Measurements from ENCODE around the gene KIF26B.
"Not testable (repeated sequence)": the region's sequence is repeated elsewhere in the genome, so short reads cannot be mapped to it uniquely, and the experiment has no call there.

The KIF26B gene

DNA sequence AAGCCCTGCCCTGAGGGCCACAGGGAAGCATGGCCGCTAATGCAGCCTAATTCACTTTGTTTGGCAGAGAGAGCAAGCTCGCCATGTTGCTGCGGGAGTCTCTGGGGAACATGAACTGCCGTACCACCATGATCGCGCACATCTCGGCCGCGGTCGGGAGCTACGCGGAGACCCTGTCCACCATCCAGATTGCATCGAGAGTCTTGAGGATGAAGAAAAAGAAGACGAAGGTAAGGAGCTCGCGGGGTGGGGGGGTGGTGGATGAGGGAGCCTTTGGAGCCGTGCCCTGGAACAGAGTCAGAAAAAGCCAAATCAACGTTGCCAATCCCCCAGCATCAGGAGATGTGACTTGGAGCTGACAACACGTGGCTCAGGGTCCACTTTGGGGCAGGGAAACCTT lies 529.4 kb downstream of the KIF26B start:
- no peak for DNase-seq (ENCODE audit: low spot score)

DNA sequence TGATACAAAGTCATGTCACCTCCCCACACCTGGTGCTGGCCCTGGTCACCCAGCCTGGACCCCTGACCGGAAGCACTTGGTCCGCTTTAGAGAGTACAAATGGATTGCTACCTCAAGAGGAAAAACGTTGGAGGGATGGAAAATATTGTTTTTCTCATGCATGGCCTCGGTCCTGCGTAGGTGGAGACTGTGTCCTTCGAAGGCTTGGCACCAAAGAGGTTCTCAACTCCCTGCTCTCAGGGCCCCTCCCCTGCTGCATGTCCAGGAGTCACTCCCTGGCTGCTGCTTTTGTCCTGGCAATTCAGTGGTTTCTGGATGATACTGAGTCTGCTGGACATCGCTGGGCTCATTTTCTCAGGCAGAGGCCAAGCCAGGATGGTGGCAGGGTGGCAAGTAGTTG lies 529.8 kb downstream of the KIF26B start:
- no peak for DNase-seq (ENCODE audit: low spot score)

DNA sequence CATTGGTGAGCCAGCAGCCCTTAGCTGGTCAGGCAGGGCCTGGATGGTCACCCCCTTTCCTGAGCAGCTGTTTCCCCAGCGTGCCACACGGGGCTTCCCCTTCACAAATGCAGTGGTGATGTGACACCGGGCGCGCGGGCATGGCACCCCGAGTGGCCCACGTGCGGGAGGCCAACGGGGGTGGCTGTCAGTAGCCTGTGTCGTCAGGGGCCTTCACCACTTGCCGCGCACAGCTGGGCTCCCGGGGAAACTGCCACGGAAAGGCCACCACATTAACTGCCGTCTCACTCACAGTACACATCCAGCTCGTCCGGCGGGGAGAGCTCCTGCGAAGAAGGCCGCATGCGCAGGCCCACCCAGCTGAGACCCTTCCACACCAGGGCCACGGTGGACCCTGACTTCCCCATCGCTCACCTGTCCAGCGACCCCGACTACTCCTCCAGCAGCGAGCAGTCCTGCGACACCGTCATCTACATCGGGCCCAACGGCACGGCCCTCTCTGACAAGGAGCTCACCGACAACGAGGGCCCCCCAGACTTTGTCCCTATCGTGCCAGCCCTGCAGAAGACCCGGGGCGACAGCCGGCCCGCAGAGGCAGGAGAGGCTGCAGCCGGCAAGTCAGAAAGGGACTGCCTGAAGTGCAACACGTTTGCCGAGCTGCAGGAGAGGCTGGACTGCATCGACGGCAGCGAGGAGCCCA lies 530.5 kb downstream of the KIF26B start:
- no peak for DNase-seq (ENCODE audit: low spot score)

DNA sequence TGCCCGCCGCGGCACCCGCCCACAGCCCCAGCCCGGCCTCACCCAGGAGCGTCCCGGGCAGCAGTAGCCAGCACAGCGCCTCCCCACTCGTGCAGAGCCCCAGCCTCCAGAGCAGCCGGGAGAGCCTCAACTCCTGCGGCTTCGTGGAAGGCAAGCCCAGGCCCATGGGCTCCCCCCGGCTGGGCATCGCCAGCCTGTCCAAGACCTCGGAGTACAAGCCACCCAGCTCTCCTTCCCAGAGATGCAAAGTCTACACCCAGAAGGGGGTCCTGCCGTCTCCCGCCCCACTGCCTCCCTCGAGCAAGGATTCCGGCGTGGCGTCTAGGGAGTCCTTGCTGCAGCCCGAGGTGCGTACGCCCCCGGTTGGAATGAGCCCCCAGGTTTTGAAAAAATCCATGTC lies 531.2 kb downstream of the KIF26B start:
- no peak for DNase-seq (ENCODE audit: low spot score)

DNA sequence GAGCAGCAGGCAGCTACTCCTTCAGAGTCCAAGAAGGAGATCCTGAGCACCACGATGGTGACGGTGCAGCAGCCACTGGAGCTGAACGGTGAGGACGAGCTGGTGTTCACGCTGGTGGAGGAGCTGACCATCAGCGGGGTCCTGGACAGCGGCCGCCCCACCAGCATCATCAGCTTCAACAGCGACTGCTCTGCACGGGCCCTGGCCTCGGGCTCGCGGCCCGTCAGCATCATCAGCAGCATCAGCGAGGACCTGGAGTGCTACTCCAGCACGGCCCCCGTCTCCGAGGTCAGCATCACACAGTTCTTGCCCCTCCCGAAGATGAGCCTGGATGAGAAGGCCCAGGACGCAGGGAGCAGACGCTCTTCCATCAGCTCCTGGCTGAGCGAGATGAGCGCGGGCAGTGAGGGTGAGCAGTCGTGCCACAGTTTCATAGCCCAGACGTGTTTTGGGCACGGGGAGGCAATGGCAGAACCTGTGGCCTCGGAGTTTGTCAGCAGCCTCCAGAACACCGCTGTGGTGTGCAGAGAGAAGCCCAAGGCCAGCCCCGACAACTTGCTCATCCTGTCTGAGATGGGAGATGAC lies 531.8 kb downstream of the KIF26B start:
- no peak for DNase-seq (ENCODE audit: low spot score)

DNA sequence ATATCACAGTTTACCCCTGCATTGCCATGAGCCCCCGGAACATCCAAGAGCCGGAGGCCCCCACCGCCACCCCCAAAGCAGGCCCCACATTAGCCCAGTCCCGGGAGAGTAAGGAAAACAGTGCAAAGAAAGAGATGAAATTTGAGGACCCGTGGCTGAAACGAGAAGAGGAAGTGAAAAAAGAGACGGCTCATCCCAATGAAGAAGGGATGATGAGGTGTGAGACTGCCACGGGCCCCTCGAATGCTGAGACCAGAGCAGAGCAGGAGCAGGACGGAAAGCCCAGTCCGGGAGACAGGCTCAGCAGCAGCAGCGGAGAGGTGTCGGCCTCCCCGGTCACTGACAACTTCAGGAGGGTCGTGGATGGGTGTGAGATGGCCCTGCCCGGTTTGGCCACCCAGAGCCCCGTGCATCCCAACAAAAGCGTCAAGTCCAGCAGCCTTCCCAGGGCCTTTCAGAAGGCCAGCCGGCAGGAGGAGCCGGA lies 532.4 kb downstream of the KIF26B start:
- DNase-seq (ENCODE audit: low spot score), result no peak

DNA sequence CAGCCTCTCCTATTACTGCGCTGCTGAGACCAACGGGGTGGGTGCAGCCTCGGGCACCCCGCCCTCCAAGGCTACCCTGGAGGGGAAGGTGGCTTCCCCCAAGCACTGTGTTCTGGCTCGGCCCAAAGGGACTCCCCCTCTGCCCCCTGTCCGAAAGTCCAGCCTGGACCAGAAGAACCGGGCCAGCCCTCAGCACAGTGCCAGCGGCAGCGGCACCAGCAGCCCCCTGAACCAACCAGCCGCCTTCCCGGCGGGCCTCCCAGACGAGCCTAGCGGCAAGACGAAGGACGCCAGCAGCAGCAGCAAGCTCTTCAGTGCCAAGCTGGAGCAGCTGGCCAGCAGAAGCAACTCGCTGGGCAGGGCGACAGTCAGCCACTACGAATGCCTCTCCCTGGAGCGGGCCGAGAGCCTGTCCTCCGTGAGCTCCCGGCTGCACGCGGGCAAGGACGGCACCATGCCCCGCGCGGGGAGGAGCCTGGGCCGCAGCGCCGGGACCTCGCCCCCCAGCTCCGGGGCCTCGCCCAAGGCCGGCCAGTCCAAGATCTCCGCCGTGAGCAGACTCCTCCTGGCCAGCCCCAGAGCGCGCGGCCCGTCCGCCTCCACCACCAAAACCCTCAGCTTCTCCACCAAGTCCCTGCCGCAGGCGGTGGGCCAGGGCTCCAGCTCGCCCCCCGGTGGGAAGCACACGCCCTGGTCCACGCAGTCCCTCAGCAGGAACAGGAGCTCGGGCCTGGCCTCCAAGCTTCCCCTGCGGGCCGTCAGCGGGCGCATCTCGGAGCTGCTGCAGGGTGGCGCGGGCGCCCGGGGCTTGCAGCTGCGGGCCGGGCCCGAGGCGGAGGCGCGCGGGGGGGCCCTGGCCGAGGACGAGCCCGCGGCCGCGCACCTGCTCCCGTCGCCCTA lies 533.1 kb downstream of the KIF26B start:
- DNase-seq (ENCODE audit: low spot score), result no peak

DNA sequence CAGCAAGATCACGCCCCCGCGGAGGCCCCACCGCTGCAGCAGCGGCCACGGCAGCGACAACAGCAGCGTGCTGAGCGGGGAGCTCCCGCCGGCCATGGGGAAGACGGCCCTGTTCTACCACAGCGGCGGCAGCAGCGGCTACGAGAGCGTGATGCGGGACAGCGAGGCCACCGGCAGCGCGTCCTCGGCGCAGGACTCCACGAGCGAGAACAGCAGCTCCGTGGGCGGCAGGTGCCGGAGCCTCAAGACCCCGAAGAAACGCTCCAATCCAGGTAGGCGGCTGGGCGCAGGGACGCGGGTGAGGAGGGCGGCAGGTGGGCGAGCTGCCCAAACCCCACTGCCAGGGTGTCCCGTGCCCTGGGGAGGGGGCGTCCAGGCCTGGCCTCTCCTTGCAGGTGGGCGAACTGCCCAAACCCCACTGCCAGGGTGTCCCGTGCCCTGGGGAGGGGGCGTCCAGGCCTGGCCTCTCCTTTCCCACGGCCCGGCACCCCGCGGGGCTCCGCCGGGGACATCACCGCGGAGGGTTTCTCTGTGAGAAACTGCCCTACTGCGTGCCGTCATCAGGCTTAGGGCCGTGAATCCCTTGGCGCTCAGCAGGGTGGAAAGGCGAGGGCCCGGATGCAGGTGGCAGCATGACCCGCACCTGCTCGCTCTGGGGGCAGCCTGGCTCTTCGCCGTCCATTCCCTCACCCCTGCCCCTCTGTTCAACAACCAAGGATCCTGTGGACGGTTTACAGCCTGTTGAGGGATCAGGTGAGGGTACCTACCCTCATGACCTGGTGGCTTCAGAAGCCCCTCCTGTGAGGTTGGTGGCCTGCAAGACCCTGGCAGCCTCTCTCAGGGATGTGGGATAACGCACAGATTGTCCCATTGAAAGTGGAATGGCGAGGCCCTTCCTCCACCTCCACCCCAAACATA lies 534.0 kb downstream of the KIF26B start:
- DNase-seq (ENCODE audit: low spot score), result no peak

DNA sequence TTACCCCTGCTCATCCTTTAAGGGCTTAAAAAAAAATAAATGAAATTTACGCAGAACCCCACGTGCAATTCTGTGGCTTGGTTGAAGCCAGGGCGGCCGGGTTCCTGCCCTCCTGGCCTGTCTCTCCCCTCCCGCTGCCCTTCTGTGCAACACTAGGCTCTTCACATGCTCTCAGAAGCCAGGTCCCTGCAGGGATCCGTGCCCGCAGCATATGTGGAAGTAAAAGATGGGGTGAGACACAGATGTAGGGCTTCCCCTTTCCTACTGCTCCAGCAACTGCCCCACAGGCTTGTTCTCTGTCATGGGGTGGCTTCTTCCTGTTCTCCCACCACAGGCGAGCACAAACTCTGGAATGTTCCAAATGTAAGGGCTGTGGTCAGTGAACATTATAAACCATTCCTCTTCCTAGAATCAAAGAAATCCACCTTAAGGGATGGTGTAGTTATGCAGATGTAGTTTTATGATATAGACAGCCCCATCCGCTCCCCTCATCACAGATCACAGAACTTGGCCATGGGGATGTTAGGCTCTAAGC lies 535.4 kb downstream of the KIF26B start:
- no peak for DNase-seq (ENCODE audit: low spot score)

DNA sequence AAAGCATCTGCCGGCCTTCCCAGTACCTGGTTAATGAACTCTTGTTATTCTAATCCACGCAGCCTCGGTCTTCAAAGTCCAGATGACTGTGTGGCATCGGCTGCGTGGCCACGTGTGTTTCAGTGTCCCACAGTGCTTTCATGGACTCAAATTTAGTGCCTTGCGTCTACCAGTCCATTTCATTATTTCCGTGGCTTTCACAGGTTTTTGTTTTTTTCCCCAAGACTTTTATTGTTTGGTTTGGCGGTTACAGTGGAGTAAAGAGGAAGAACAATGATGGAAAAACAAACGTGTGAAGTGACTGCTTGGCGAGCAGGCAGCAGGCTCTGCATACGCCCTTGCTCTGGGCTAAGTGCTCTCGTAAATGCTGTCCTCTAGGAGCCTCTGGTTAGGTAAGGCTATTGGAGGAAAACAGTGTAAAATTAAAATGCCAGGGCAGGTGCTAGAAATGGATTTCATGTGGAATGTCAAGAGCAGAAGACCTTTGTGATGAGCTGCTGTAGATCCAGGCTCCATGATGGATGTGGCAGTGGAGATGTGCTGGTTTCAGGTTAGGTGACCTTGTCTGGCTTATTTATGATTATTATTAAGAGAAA lies 536.3 kb downstream of the KIF26B start:
- DNase-seq (ENCODE audit: low spot score), result no peak

DNA sequence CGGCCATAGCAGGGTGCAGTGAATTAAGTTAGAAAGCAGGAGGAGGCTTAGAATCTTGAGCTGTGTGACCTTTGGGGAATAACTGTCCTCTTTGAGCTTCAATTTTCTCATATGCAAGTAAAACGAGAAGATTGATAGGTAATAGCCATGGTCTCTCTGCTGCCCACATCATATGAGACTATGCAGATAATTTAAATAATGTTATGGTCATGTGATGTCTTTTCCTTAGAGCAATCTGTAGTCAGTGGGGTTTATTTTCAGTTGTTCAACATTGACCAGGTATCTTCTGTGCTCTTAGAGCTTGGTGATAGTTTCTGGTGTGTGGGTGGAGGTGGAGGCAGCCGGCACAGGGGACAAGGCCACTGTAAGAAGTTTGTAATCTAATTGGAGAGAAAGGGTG lies 537.1 kb downstream of the KIF26B start:
- no peak for DNase-seq (ENCODE audit: low spot score)

DNA sequence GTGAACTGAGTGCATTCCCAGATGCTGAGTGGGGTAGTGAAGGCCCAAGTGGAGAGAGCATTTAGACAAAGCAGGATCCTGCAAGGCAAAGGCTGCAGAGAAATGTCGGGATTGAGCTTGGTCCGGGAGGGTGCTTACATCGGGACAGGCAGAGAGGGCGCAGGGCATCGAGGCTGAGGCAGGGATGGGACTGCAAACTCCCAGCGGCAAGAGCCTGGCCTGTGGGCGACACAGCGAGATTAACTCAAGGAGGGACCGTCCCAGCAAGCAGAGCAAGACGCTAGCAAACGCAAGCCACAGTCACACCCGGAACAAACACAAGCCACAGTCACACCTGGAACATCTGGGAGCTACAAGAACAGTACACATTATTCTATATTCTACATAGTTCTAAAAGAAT lies 537.5 kb downstream of the KIF26B start:
- no peak for DNase-seq (ENCODE audit: low spot score)

DNA sequence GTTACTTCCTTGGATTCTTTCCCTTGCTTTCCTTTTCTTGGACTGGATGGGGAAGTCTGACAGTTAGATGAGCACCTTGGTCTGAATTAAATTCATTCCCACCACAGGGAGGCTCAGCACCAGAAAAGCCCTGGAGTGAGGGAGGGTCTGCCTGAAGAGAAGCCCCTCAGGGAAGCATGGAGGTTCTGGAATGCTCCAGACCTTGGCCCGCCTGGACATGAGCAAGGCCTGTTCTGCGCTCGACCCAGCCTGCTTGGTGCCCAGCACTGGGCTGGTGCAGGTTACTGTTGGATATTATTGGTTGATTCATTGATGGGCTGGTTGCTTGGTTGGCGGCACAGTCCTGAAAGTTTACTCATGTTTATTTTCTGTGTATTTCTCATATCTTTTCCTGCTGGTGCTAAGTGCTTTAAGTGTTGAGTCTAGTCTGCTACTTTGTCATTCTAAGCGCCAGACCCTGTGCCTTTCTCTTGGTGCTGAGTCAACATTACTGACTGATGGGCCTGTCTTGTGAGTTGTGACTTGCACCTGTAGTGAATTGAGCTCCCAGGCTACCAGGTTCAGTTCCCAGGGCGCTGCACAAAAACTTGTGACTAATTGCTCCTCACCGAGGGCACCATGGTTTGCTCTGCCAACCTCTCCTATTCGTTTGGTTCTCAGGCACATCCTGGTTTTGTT lies 538.5 kb downstream of the KIF26B start:
- no peak for DNase-seq (ENCODE audit: low spot score)

DNA sequence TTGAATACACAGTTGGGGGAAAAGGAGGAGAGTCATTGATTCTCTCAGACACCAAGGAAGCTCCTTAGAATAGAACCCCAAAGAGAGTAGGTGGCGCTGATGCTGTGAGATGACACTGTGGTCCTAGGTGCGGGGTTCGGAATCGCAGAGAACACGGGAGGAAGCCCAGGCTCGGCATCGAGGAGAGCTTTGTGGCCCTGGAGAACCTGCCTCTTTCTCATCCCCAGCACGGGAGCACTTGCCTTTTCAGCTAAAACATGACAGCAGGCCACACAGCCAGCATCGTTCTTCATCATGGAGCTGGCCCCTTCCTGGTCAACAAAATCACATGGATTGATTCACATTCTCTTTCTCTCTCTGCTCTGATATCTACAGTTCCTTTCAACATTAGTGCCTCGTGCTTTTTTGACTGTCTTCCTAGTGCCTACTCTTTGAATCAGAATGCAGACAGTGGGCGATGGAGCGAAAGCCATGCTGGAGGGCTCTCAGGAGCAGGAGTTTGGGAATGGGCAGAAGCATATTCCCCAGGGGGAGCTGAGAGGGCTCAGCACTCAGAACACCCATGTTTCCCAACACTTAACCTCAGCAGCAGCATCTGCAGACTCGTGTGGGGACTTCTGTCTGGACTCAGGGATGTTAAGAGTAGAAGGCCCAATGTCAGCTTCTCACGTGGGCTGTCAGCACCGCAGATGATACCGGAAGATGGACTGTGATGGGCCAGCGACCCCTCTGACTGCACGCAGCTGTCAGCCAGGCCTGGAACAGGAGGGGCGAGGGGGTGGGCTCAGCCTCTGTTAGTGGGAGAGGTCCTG lies 539.4 kb downstream of the KIF26B start:
- no peak for DNase-seq (ENCODE audit: low spot score)

DNA sequence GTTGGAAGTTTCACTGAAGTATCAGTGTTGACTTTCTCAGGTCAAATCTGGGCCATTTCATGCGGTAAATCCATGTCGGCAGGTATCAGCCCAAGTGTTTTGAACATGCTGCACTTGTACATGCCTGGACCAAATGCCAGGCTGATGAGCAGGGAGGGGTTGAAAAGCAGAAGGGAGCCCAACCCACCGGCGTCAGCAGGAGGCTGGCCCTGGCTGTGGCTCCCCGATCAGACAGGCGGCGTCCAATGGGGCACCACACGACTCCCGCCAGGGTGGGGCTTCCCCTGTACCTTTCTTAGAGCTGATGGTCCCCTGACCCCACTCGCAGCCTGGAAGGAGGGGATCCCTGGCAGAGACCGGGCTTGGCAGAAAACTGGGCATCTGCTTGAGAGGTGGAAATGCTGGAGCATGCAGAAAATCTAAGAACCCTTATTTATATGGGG lies 540.0 kb downstream of the KIF26B start:
- no peak for DNase-seq (ENCODE audit: low spot score)

DNA sequence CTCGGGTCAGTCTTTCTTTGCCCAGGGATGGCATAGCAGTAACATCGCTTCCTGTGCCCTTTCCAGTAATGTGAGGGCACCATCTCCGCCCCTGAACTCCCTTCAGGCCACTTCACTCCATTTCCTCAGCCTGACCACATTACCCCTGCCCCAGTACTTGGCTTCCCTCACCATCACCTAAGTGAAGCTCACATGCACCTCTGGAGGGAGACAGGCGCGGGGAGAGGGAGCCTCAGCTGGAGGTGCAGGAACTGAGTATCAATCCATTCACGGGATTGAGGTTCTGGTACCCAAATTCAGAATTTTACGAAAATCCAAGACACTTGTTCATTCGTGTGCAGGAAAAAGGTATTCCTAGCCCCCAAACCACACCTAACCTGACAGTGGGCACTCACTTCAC lies 540.4 kb downstream of the KIF26B start:
- no peak for DNase-seq (ENCODE audit: low spot score)

DNA sequence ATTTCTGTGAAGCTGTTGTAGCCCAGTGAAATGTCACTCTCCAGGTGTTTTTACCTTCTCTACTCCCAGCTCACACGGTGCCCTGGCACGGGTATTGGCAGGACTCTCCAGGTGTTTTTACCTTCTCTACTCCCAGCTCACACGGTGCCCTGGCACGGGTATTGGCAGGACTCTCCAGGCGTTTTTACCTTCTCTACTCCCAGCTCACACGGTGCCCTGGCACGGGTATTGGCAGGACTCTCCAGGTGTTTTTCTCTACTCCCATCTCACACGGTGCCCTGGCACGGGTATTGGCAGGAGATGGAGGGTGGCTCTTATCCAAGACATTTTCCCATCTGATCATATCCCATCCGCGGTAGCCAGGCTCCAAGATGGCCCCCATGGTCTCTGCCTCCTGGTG lies 540.9 kb downstream of the KIF26B start:
- not testable (repeated sequence) for DNase-seq (ENCODE audit: low spot score)

DNA sequence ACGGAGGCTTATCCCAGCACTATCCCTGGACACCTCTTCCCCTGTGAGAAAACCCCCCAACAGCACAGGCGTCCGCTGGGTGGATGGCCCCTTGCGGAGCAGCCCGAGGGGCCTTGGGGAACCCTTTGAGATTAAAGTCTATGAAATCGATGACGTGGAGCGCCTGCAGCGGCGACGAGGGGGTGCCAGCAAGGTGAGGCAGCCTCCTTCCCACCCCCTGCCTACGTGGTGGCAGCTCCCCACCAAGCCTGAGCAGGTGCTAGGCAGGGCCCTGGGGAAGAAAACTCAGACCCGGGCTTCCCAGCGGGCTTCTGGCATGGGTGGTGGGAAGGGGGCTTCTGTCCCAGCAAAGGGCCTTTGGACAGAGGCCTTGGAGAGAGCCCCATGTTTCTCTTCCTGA lies 543.3 kb downstream of the KIF26B start:
- DNase-seq (ENCODE audit: low spot score), result no peak

DNA sequence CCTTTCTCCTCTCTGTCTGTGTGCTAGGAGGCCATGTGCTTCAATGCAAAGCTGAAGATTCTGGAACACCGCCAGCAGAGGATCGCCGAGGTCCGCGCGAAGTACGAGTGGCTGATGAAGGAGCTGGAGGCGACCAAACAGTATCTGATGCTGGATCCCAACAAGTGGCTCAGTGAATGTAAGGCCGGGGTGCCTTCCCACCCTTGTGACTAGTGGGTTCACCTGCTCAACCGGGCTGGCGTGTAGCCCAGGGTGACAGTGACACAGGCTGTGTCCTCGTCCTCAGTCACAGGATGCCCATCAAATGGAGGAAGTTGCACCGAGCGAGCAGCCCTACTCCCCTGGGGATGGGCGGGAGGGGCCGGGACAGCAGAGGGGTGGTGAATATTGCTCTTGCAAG lies 544.1 kb downstream of the KIF26B start:
- no peak for DNase-seq (ENCODE audit: low spot score)

DNA sequence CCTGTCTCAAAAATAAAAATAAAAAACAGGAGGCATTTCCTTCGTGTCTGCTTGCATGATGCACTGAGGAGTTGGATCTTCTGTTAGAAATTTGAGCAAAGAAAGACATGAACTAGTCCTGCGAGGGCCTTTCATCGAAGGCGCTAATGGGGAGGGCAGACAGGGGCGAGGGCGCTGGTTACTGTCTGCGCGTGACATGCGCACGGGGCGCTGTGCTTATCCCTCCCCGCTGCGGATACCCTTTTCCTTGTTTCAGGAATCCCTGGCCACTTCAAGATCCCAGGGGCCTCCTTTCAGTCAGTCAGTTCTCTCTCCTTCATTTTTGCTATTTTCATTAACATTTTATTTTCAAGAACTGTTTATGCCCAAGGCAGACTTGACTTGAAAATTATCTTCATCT lies 545.8 kb downstream of the KIF26B start:
- DNase-seq (ENCODE audit: low spot score), result no peak
